Small intestine (tissue), 7 donors: ENCODE results near the gene RAB9A. TPM values are rescaled to one million over a fixed set of nuclear protein-coding genes. Genes with fewer than 3 reads are reported as not detected.
"Not testable (repeated sequence)": the region's sequence is repeated elsewhere in the genome, so short reads cannot be mapped to it uniquely, and the experiment has no call there.

ENCODE experiments used
- DNase-seq, 2 donors: peaks; one replicate each; pipeline versions ENCODE4 v3.0.0 to v3.0.0-alpha.2; 2013
- FAIRE-seq: peaks from 2 replicates; lab custom pipeline; 2012; peaks lifted over from hg19 to GRCh38; lab: Jason Lieb, UNC
- H3K27ac ChIP-seq, 3 donors: one replicate each; pipeline ENCODE4 v1.5.1; 2013; ENCODE audit warnings: low read length in 2 of 3, mild to moderate bottlenecking in 2 of 3, control low read depth in 1 of 3, inconsistent platforms in 1 of 3, low read depth in 1 of 3, moderate library complexity in 1 of 3
- H3K27me3 ChIP-seq, 3 donors: one replicate each; pipeline ENCODE4 v1.6.1; 2013; ENCODE audit warnings: low read length in 3 of 3, inconsistent platforms in 1 of 3; ENCODE audit not compliant: control insufficient read depth in 3 of 3, insufficient read depth in 3 of 3
- H3K36me3 ChIP-seq, 3 donors: one replicate each; pipeline ENCODE4 v1.6.1; 2013; ENCODE audit warnings: low read length in 3 of 3, inconsistent platforms in 1 of 3, low read depth in 1 of 3, mild to moderate bottlenecking in 1 of 3, moderate library complexity in 1 of 3; ENCODE audit not compliant: control insufficient read depth in 3 of 3, insufficient read depth in 2 of 3
- H3K4me1 ChIP-seq, 3 donors: one replicate each; pipeline ENCODE4 v1.6.1; 2013; ENCODE audit warnings: low read length in 2 of 3, inconsistent platforms in 1 of 3, low read depth in 1 of 3, mild to moderate bottlenecking in 1 of 3, moderate library complexity in 1 of 3; ENCODE audit not compliant: control insufficient read depth in 3 of 3, insufficient read depth in 2 of 3
- H3K4me3 ChIP-seq, 3 donors: one replicate each; pipeline ENCODE4 v1.5.1; 2013; ENCODE audit warnings: low read length in 3 of 3, control low read depth in 1 of 3, inconsistent platforms in 1 of 3, low read depth in 1 of 3, mild to moderate bottlenecking in 1 of 3, moderate library complexity in 1 of 3
- H3K9me3 ChIP-seq, 2 donors: one replicate each; pipeline ENCODE4 v1.6.1; 2013; ENCODE audit warnings: low read depth in 1 of 2, low read length in 1 of 2; ENCODE audit not compliant: control insufficient read depth in 2 of 2, insufficient read depth in 1 of 2
- WGBS, 3 donors: extraction: QIAGEN DNeasy Blood & Tissue Kit; methylation state at CpG; one replicate each; pipeline ENCODE4 v1.1.7; 2013; 5-methylcytosine and 5-hydroxymethylcytosine counted together
- polyA plus RNA-seq, 4 donors: library from polyadenylated mRNA; stranded (reverse) in 3 of 4; unstranded in 1 of 4; fragments of 200-250 nt in 3 of 4; fragments of 120-200 nt in 1 of 4; gene quantifications; one replicate each; pipeline versions ENCODE4 v1.2.1 to v1.2.3, GENCODE V29; 2013
- donor health status: healthy with polysubstance abuse.
- donor health status: control.
- donor health status: control.
- donor health status: Bipolar disorder and iron deficiency.
- donor health status: healthy.

RAB9A gene
- polyA plus RNA-seq, 4 donors: 16.5 to 32.4 (median 25.1) TPM

DNA sequence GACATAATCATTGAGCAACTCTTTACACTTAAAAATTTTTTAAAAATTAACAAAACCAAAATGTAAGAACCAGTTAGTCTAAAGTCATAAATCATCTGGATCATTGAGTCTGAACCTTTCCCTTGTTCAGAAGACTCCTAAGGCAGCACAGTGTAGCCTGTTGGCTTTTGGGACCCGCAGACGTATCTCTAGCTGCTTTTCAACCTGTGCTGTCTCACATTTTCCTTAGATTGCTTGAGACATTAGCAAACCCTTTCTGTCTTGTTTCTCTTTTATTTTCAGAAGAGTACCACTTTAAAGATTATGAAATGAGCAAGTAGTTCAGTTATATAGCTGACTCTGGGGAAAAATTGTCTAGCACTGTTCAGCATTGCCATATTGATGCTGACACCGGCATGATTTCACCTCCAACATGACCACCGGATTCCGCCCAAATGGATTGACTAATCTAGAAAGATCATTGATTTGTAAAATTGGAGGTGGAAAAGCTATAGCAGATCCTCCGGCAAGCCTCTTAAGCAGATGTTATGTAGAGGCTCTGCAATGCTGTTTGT lies 27.1 kb upstream of the RAB9A start:
- Histone ChIP-seq H3K27me3 (no peaks in the 10 kb centered on the region), H3K4me3 (no peak overlapping the region), H3K36me3 (peaks cover 0 to 2% (median 2%) of the 10 kb centered on the region in 3 donors), H3K27ac (peak overlapping the region in 2 of 3 donors; percentile 33 to 76), H3K4me1 (no peaks in the 10 kb centered on the region), H3K9me3 (no peaks in the 10 kb centered on the region)
- DNase-seq: no peak
- no peak for FAIRE-seq
- 61 to 86% (median 82%) methylated on average over 6 of the region's 6 CpGs for WGBS, 3 donors

DNA sequence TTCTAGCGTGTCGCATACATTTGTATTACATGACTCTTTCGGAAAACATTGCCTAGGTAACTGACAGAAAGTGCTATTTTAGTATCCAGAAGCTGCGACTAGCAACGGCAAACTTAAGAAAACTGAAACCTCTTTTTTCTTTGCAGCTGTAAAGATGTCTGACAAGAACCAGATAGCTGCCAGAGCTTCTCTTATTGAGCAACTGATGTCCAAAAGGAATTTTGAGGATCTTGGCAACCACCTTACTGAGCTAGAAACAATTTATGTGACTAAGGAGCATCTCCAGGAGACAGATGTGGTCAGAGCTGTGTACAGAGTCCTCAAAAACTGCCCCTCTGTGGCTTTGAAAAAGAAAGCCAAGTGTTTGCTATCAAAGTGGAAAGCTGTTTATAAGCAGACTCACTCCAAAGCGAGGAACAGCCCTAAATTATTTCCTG lies 26.6 kb upstream of the RAB9A start:
- FAIRE-seq (no peak), DNase-seq (no peak)

DNA sequence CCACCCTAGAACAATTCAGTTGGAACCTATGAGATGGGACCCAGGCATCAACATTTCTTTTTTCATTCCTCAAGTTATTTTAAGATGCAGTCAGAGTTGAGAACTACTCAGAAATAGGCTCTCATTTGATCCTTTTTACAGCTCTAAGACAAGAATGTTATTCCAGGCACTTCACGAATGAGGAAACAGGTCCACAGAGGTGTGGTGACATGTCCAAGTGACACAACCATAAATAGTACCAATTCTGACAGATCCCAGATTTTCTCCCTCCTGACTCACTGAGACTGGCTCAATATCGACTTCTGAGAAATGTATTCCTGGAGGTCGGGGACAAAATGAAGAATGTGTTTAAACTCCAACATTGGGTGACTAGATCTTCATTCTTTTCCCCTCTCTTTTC lies 24.9 kb upstream of the RAB9A start:
- H3K4me1 ChIP-seq: no peaks in the 10 kb centered on the region
- no peaks in the 10 kb centered on the region for H3K9me3 ChIP-seq
- H3K36me3 ChIP-seq: peaks cover 0 to 2% (median 2%) of the 10 kb centered on the region in 3 donors
- DNase-seq (no peak), FAIRE-seq (no peak)
- H3K4me3 ChIP-seq: no peak overlapping the region
- peak overlapping the region in 1 of 3 donors; percentile 24 for H3K27ac ChIP-seq
- 78 to 83% (median 82%) methylated on average over 3 of the region's 3 CpGs for WGBS, 3 donors
- H3K27me3 ChIP-seq: no peaks in the 10 kb centered on the region

More for the DNA sequence above, 26.6 kb upstream of the RAB9A start:
- Histone ChIP-seq H3K27ac (peak overlapping the region in 2 of 3 donors; percentile 33 to 76), H3K27me3 (no peaks in the 10 kb centered on the region), H3K4me3 (no peak overlapping the region), H3K9me3 (no peaks in the 10 kb centered on the region), H3K4me1 (no peaks in the 10 kb centered on the region), H3K36me3 (peaks cover 0 to 2% (median 2%) of the 10 kb centered on the region in 3 donors)
- 46 to 81% (median 75%) methylated on average over 6 of the region's 6 CpGs for WGBS, 3 donors

DNA sequence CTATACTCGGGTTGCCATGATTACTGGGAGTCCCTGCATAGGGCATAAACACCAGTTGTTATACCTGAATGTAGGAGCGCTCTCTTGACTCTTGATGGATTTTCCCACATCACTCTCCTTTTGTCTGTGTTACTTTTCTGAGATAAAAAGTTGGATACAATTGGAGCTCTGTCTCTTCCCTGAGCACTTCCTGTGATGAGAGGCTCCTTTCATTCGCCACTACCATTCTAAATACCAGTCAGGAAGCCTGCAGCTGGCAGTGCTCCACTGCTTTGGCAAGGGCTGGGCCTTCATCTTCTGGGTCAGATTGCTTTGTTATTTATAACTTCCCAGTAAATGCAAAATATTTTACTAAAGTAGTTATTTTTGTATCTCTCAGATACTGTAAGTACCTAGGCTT lies 22.1 kb upstream of the RAB9A start:
- Histone ChIP-seq H3K27me3 (no peaks in the 10 kb centered on the region), H3K4me3 (no peak overlapping the region), H3K4me1 (no peaks in the 10 kb centered on the region), H3K27ac (no peak overlapping the region), H3K36me3 (no peaks in the 10 kb centered on the region), H3K9me3 (no peaks in the 10 kb centered on the region)
- WGBS, 3 donors: 80 to 85% (median 84%) methylated on average over 3 of the region's 3 CpGs
- no peak for FAIRE-seq
- no peak for DNase-seq

DNA sequence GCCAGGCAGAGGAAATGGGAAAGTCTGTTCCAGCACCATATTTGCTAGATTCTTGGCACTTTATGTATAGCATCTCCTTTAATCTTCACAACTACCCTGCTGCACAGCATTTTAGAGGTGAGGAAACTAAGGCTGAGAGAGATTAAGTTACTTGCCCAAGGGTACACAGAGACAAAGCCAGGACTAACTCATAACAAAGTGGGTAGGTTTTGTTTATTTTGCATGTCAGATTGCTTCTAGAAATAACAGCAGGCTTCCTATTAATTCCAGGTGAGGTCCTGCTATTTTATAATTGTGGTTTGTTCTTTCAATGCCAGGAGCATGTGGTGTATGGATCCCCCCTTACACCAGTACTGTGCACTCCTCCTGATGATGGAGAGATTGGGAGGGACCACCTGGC lies 21.0 kb upstream of the RAB9A start:
- no peak for DNase-seq
- H3K9me3 ChIP-seq: no peaks in the 10 kb centered on the region
- H3K4me1 ChIP-seq: no peaks in the 10 kb centered on the region
- no peak for FAIRE-seq
- no peak overlapping the region for H3K4me3 ChIP-seq
- H3K27ac ChIP-seq: no peak overlapping the region
- no peaks in the 10 kb centered on the region for H3K36me3 ChIP-seq
- no peaks in the 10 kb centered on the region for H3K27me3 ChIP-seq

DNA sequence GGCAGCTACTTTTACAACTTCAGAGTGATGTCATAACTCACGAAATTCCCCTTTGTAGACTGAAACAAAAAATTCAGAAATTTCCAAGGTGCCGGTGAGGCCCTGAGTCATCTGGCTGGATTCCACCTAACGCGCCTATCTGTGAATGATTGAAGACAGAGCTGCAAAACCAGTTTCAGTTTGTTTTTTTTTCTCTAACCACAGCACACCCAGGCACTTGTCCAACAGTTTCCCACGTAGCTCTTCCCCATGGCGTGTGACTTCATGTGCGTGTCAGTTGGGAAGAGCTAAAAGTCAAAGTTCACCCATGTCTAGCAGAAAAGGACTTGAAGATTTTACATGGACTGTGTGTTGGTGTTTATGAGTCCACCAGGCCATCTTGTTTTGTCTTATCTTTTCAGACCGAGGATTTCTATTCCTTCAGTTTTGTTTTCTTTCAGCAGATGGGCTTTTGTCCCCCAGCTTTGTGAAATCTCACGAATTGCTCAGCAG lies 19.6 kb upstream of the RAB9A start:
- Histone ChIP-seq H3K27me3 (no peaks in the 10 kb centered on the region), H3K9me3 (no peaks in the 10 kb centered on the region), H3K36me3 (no peaks in the 10 kb centered on the region), H3K4me3 (no peak overlapping the region), H3K27ac (peak overlapping the region; percentile 37 to 72 (median 72)), H3K4me1 (no peaks in the 10 kb centered on the region)
- FAIRE-seq (peak; percentile 30), DNase-seq (peak; percentile 87 to 91)
- 6 to 20% (median 7%) methylated on average over 9 of the region's 9 CpGs for WGBS, 3 donors

DNA sequence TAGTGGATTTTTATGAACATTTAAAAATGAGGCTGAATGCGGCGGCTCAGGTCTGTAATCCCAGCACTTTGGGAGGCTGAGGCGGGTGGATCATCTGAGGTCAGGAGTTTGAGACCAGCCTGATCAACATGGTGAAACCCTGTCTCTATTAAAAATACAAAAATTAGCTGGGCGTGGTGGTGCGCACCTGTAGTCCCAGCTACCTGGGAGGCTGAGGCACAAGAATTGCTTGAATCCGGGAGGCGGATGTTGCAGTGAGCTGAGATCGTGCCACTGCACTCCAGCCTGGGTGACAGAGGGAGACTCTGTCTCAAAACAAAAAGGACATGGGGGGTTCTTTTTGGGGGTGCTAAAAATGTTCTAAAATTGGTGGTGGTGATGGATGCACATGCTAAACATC lies 19.2 kb upstream of the RAB9A start:
- not testable (repeated sequence) for H3K9me3 ChIP-seq, H3K36me3 ChIP-seq, H3K4me1 ChIP-seq, DNase-seq, H3K4me3 ChIP-seq, H3K27me3 ChIP-seq, FAIRE-seq
- WGBS, 3 donors: 76 to 88% (median 86%) methylated on average over 8 of the region's 8 CpGs
- H3K27ac ChIP-seq: peak overlapping the region; percentile 37 to 72 (median 72)

DNA sequence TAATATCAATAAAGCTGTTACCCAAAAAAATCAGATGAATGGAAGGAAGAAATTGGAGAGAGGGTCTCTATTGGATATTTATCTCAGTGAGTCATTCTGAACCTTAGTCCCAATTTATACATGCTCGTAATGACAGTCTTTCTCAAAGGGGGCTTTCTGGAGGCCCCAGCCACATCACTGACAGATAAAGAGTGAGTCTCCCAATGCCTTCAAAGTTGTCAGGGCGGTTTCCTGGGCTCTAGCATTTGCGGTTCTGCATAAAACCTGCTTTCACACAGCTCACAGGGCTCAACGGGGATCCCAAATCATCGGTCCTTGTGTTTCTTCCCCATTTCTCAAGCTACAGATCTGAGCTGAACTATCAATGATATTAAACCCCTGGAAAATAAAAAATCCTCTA lies 18.7 kb upstream of the RAB9A start:
- Histone ChIP-seq H3K4me1 (no peaks in the 10 kb centered on the region), H3K4me3 (no peak overlapping the region), H3K27me3 (no peaks in the 10 kb centered on the region), H3K36me3 (no peaks in the 10 kb centered on the region), H3K27ac (no peak overlapping the region), H3K9me3 (no peaks in the 10 kb centered on the region)
- no peak for FAIRE-seq
- WGBS, 3 donors: 72 to 85% (median 83%) methylated on average over 5 of the region's 5 CpGs
- no peak for DNase-seq

DNA sequence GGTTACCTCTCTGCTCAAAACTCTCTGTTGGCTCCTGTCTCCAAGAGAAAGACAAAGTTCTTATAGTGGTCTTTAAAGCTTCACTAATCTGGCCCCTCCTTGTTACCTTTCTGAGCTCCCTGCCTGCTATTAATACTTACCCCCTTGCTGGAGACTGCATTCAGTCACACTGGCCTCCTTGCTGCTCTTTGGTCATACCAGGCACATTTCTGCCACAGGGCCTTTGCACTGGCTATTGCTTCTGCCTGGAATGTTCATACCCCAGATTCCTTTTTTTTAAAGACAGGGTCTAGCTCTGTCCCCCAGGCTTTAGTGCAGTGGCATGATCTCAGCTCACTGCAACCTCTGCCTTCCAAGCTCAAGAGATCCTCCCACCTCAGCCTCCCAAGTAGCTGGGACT lies 15.9 kb upstream of the RAB9A start:
- no peak overlapping the region for H3K4me3 ChIP-seq
- no peak for DNase-seq
- H3K27ac ChIP-seq: no peak overlapping the region
- no peaks in the 10 kb centered on the region for H3K27me3 ChIP-seq
- FAIRE-seq: no peak
- H3K36me3 ChIP-seq: no peaks in the 10 kb centered on the region
- no peaks in the 10 kb centered on the region for H3K9me3 ChIP-seq
- no peaks in the 10 kb centered on the region for H3K4me1 ChIP-seq
